ENCODE measurements around the gene NODAL. TPM values are rescaled to one million over a fixed set of nuclear protein-coding genes. Genes with fewer than 3 reads are reported as not detected.

NODAL gene
- total RNA-seq, 2 experiments from 2014 or later: not detected

DNA sequence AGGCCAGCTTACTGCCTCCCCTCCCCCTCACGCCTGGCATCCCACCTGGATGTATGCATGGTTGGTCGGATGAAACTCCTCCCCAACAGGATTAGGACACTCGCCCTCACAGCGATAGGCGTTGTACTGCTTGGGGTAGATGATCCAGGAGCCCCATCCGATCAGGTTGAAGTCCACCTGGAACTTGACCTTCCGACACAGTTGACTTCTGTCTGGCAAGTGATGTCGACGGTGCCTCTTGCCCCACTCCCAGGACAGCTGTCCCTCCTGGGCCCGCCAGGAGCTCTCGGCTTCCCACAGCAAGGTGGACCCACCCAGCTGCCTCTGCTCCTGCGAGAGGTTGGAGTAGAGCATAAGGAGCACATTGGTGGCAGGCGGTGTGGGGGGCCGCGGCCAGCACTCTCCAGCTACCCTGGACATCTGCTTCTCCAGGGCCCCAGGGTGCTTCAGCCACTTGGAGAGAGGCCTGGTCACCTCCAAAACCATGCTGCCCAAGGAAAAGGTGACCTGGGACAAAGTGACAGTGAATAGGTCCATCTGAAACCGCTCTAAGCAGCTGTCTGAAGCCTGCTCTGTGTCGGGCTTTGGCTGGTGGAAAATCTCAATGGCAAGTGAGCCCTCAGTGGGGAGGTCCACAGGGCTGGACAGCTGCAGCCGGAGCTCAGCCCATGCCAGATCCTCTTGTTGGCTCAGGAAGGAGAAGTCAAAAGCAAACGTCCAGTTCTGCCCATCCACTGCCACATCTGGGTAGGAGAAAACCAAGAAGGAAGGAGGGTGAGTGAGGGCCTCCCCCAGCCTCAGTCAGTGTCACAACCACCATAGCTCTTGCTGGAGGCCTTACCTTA, 6.0 kb downstream of the NODAL start:
- CTCF ChIA-PET: interaction anchor here (1.2 kb wide), 1 partner anchor 10 kb away, joined by 3 read pairs; no protein-coding TSS in a partner anchor
- ATAC-seq: no peak
- DNase-seq: no peak
- no peaks in the 10 kb centered on the region for H3K9me3 Mint-ChIP-seq
- peaks cover 9% of the 10 kb centered on the region for H3K27me3 Mint-ChIP-seq
- POLR2A ChIA-PET: no interaction called here
- TF ChIP-seq, protein P1, sequence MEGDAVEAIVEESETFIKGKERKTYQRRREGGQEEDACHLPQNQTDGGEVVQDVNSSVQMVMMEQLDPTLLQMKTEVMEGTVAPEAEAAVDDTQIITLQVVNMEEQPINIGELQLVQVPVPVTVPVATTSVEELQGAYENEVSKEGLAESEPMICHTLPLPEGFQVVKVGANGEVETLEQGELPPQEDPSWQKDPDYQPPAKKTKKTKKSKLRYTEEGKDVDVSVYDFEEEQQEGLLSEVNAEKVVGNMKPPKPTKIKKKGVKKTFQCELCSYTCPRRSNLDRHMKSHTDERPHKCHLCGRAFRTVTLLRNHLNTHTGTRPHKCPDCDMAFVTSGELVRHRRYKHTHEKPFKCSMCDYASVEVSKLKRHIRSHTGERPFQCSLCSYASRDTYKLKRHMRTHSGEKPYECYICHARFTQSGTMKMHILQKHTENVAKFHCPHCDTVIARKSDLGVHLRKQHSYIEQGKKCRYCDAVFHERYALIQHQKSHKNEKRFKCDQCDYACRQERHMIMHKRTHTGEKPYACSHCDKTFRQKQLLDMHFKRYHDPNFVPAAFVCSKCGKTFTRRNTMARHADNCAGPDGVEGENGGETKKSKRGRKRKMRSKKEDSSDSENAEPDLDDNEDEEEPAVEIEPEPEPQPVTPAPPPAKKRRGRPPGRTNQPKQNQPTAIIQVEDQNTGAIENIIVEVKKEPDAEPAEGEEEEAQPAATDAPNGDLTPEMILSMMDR (IDR thresholded peaks at IDR 0.05): no peak
- intact Hi-C loops (cut with micrococcal nuclease): no loop called here
- H3K4me3 Mint-ChIP-seq: no peak overlapping the region
- H3K27ac Mint-ChIP-seq: no peak overlapping the region
- H3K4me1 Mint-ChIP-seq (ENCODE audit: low read depth): peaks cover 9% of the 10 kb centered on the region
- no peaks in the 10 kb centered on the region for H3K36me3 Mint-ChIP-seq (ENCODE audit: low read depth)

DNA sequence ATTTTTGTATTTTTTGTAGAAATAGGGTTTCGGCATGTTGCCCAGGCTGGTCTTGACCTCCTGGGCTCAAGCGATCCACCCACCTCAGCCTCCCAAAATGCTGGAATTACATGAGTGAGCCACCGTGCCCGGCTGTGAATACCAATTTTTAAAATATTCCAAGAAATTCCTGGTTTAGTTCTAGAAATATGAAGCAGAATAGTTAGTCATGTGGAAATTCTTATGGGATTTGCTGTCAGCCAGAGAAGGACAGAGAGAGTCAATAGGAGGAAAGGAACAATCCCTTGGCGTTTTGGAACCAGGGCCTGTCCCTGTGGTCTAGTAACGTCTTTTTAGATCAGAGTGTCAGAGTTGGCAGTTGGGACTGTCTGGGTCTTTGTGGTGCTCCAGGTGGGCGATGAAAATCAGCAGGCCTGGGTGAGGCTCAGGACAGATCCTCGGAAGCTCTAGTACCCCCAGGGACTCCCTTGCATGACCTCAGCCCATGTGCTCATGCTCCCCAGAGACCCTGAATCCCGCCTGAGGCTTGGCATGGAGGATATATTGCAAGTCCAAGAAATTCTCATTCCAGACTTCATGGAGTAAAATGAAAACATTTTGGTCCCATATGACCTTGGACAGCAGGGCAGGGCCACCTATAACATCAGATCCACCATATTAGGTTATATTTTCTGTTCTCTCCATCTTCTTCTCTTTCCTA, 7.8 kb downstream of the NODAL start:
- intact Hi-C loops (cut with micrococcal nuclease): no loop called here
- H3K27ac Mint-ChIP-seq: no peak overlapping the region
- H3K9me3 Mint-ChIP-seq: no peaks in the 10 kb centered on the region
- no peaks in the 10 kb centered on the region for H3K36me3 Mint-ChIP-seq (ENCODE audit: low read depth)
- POLR2A ChIA-PET: no interaction called here
- H3K27me3 Mint-ChIP-seq: no peaks in the 10 kb centered on the region
- ATAC-seq (no peak), DNase-seq (no peak)
- CTCF ChIA-PET: no interaction called here
- TF ChIP-seq, protein P1 (IDR thresholded peaks at IDR 0.05): no peak
- H3K4me3 Mint-ChIP-seq: no peak overlapping the region
- peaks cover 9% of the 10 kb centered on the region for H3K4me1 Mint-ChIP-seq (ENCODE audit: low read depth)

- ATAC-seq (no peak), DNase-seq (no peak)
- no peak overlapping the region for H3K27ac Mint-ChIP-seq
- peaks cover 9% of the 10 kb centered on the region for H3K4me1 Mint-ChIP-seq (ENCODE audit: low read depth)
- CTCF ChIA-PET: interaction anchor here (1.2 to 1.4 kb wide), 2 partner anchors 69 to 852 kb away, joined by 3 read pairs; no protein-coding TSS in a partner anchor
- H3K36me3 Mint-ChIP-seq (ENCODE audit: low read depth): peaks cover 2% of the 10 kb centered on the region
- H3K27me3 Mint-ChIP-seq: no peaks in the 10 kb centered on the region
- POLR2A ChIA-PET: no interaction called here
- no peak overlapping the region for H3K4me3 Mint-ChIP-seq
- TF ChIP-seq, protein P1 (IDR thresholded peaks at IDR 0.05): no peak
- intact Hi-C loops (cut with micrococcal nuclease): no loop called here
- H3K9me3 Mint-ChIP-seq: no peaks in the 10 kb centered on the region
These were observed 8.8 kb downstream of the NODAL start for GRCh38 chr10:70432561-70433263.

DNA sequence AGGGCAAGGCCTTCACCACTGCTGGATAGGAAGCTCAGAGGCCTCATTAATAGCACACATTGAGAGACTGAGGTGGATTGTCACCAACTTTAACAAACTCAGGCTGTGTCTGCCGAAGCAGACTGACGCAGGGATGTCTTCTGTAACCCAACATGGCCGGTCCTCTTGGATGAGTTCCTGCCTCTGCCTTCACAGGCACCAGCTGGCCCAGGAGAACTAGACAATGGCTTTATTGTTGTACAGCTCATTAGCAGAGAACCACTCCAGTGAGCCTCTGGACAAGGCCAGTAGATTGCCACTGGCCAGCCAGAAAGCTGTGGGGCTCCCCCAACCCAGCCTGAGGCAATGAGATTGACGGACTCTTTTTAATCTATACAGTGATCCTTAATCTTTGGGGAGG, 9.4 kb downstream of the NODAL start:
- no peak for ATAC-seq

More for the DNA sequence above, 9.4 kb downstream of the NODAL start:
- DNase-seq: no peak
- H3K27me3 Mint-ChIP-seq: no peaks in the 10 kb centered on the region
- peaks cover 9% of the 10 kb centered on the region for H3K4me1 Mint-ChIP-seq (ENCODE audit: low read depth)
- POLR2A ChIA-PET: no interaction called here
- intact Hi-C loops (cut with micrococcal nuclease): no loop called here
- peaks cover 2% of the 10 kb centered on the region for H3K36me3 Mint-ChIP-seq (ENCODE audit: low read depth)
- H3K27ac Mint-ChIP-seq: no peak overlapping the region
- CTCF ChIA-PET: interaction anchor here (1.2 to 1.4 kb wide), 2 partner anchors 68 to 853 kb away, joined by 3 read pairs; no protein-coding TSS in a partner anchor
- H3K4me3 Mint-ChIP-seq: no peak overlapping the region
- H3K9me3 Mint-ChIP-seq: no peaks in the 10 kb centered on the region
- TF ChIP-seq, protein P1 (IDR thresholded peaks at IDR 0.05): no peak

All from activated CD8-positive, alpha-beta T cell treated with anti-CD3 and anti-CD28 coated beads for 36 hours (primary cell).